ENCODE results near the gene UBA3. TPM values are rescaled to one million over a fixed set of nuclear protein-coding genes. Genes with fewer than 3 reads are reported as not detected.

The UBA3 gene
- total and polyA plus RNA-seq, 2 of the 13 experiments (the other 11 are each of a cell fraction or from before 2014, with no cell fraction given) = 40.7 to 49.0 TPM

- 0 out of 2 replicates have a peak, but pooled peaks have one; percentile 40 for TF ChIP-seq ZNF432 (CRISPR knock-in tag; IDR thresholded peaks at IDR 0.05; ENCODE audit: borderline replicate concordance)
- TF ChIP-seq MYPOP (CRISPR knock-in tag; IDR thresholded peaks at IDR 0.05) = peak; percentile 78
- TF ChIP-seq GMEB2 (CRISPR knock-in tag; IDR thresholded peaks at IDR 0.05; ENCODE audit: low read depth) = no peak
- TF ChIP-seq STAT5B (CRISPR knock-in tag; IDR thresholded peaks at IDR 0.05) = no peak
- TF ChIP-seq TCF12 (IDR thresholded peaks at IDR 0.05) = no peak
- peak; percentile 81 for TF ChIP-seq TCF12 (CRISPR knock-in tag; IDR thresholded peaks at IDR 0.05)
- peak; percentile 86 for TF ChIP-seq POLR2G (IDR thresholded peaks at IDR 0.05; ENCODE audit: low read depth, low read length)
- no peak for TF ChIP-seq HDAC6 (IDR thresholded peaks at IDR 0.05; ENCODE audit: low read depth, low read length)
- no peak for TF ChIP-seq MAFG (CRISPR knock-in tag; IDR thresholded peaks at IDR 0.05)
- TF ChIP-seq CERS6 (CRISPR knock-in tag; IDR thresholded peaks at IDR 0.05) = no peak
- no peak; the same call in 1 of the 2 replicates for TF ChIP-seq BATF2 (CRISPR knock-in tag; IDR thresholded peaks at IDR 0.05)
- TF ChIP-seq ZNF263 (CRISPR knock-in tag; IDR thresholded peaks at IDR 0.05) = no peak
- no peak for TF ChIP-seq LRRFIP1 (CRISPR knock-in tag; conservative IDR thresholded peaks at IDR 0.05)
- peak; percentile 93 for TF ChIP-seq ZNF709 (CRISPR knock-in tag; IDR thresholded peaks at IDR 0.05)
- TF ChIP-seq ZNF331 (CRISPR knock-in tag; IDR thresholded peaks at IDR 0.05) = peak; percentile 50; the same call in 1 of the 2 replicates
- peak; percentile 97 for TF ChIP-seq ZNF607 (CRISPR knock-in tag; IDR thresholded peaks at IDR 0.05; ENCODE audit: borderline replicate concordance)
- TF ChIP-seq TRIM24 (CRISPR knock-in tag; IDR thresholded peaks at IDR 0.05) = no peak
- TF ChIP-seq ZNF75D (CRISPR knock-in tag; IDR thresholded peaks at IDR 0.05; ENCODE audit: borderline replicate concordance) = no peak; the same call in 1 of the 2 replicates
- TF ChIP-seq THAP9 (CRISPR knock-in tag; IDR thresholded peaks at IDR 0.05; ENCODE audit: borderline replicate concordance) = no peak
Observed at GRCh38 chr3:69013253-69014021, 66.7 kb downstream of the UBA3 start, which contains the start of gene EOGT (continued).
